Activated gamma-delta T cell (primary cell): ENCODE measurements around the gene RUNX2.
"Not testable (repeated sequence)": the region's sequence is repeated elsewhere in the genome, so short reads cannot be mapped to it uniquely, and the experiment has no call there.

Experiments
- DNase-seq: peaks from one replicate; lab custom pipeline; 2025; lab: John Stamatoyannopoulos, UW

The RUNX2 gene

GRCh38 chr6:45460166-45460565 lies 132.0 kb downstream of the RUNX2 start:
- DNase-seq: no peak

GRCh38 chr6:45461486-45461885 lies 133.4 kb downstream of the RUNX2 start:
- no peak for DNase-seq

GRCh38 chr6:45462190-45463134 lies 134.3 kb downstream of the RUNX2 start:
- DNase-seq: no peak

GRCh38 chr6:45464685-45465084 lies 136.6 kb downstream of the RUNX2 start:
- no peak for DNase-seq

GRCh38 chr6:45466686-45467085 lies 138.6 kb downstream of the RUNX2 start:
- DNase-seq: no peak

GRCh38 chr6:45467417-45467816 lies 139.3 kb downstream of the RUNX2 start:
- not testable (repeated sequence) for DNase-seq

- no peak for DNase-seq
Observed at GRCh38 chr6:45467853-45468252, 139.7 kb downstream of the RUNX2 start.

GRCh38 chr6:45469663-45470062 lies 141.5 kb downstream of the RUNX2 start:
- DNase-seq: no peak

- DNase-seq: no peak
Observed at GRCh38 chr6:45470131-45470738, 142.1 kb downstream of the RUNX2 start.

- DNase-seq: no peak
Observed at GRCh38 chr6:45472382-45472781, 144.3 kb downstream of the RUNX2 start.

GRCh38 chr6:45473121-45473993 lies 145.2 kb downstream of the RUNX2 start:
- DNase-seq: no peak

GRCh38 chr6:45474376-45474775 lies 146.2 kb downstream of the RUNX2 start:
- no peak for DNase-seq

- DNase-seq: no peak
Observed at GRCh38 chr6:45476341-45476740, 148.2 kb downstream of the RUNX2 start.

GRCh38 chr6:45477278-45477677 lies 149.1 kb downstream of the RUNX2 start:
- no peak for DNase-seq

- no peak for DNase-seq
Observed at GRCh38 chr6:45477790-45478189, 149.7 kb downstream of the RUNX2 start.

GRCh38 chr6:45478240-45478639 lies 150.1 kb downstream of the RUNX2 start:
- no peak for DNase-seq

GRCh38 chr6:45479834-45480751 lies 152.0 kb downstream of the RUNX2 start:
- DNase-seq: no peak

- no peak for DNase-seq
Observed at GRCh38 chr6:45480752-45481415, 152.8 kb downstream of the RUNX2 start.

- DNase-seq: no peak
Observed at GRCh38 chr6:45483021-45483420, 154.9 kb downstream of the RUNX2 start.

GRCh38 chr6:45483501-45483900 lies 155.4 kb downstream of the RUNX2 start:
- no peak for DNase-seq

GRCh38 chr6:45486736-45487135 lies 158.6 kb downstream of the RUNX2 start:
- no peak for DNase-seq
